DMS153 treated with DMSO at 0.1 percent for 48 hours (cell line): ENCODE data around the gene NAALADL1.
"Not testable (repeated sequence)": the region's sequence is repeated elsewhere in the genome, so short reads cannot be mapped to it uniquely, and the experiment has no call there.

Experiments used
- DNase-seq: peaks from one replicate; lab custom pipeline; 2025; ENCODE audit not compliant: unreplicated experiment; lab: John Stamatoyannopoulos, UW

Gene NAALADL1

DNA sequence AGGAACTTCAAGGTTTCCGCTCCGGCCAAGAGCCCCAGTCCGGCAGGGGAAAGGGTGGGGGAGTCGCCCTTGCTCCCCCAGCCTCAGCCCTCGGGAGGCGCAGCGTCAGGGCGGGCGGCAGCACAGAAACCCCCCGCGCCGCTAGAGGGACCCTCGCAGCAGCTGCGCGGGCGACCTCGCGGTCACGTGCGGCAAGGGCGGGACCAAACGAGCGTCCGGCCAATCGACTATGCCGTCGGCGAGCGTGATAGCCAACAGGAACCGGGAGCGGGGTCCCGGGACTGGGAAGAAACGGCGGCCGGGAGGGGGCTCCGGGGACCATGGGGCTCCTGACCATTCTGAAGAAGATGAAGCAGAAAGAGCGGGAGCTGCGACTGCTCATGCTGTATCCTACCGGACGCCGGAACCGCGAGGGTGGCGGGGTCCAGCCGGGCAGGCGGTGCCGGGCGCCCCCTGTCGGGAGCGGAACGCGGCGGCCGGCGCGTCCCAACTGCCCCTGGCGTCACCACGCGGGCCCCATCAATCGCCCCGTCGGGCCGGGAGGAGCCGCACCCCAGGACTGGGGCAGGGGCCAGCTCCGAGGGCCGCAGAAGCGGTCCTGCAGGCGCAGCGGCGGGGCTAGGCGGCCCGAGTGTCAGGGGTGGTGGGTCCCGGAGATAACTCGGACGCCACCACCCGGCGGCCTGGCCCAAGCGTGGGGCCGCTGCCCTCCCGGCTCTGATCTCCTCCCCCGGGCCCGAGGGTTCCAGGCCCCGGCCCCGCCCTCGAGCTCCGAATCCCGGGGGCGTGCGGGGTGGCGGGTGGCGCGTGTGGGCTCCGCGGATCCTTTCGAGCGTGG is 44.2 kb downstream of the NAALADL1 start, which contains the start of gene ARL2:
ARL2 (plus strand) TSS at position 273 of the 838 bp plus-strand sequence; CDS start at position 321, 48 bp downstream.
- peak; percentile 60 for DNase-seq

DNA sequence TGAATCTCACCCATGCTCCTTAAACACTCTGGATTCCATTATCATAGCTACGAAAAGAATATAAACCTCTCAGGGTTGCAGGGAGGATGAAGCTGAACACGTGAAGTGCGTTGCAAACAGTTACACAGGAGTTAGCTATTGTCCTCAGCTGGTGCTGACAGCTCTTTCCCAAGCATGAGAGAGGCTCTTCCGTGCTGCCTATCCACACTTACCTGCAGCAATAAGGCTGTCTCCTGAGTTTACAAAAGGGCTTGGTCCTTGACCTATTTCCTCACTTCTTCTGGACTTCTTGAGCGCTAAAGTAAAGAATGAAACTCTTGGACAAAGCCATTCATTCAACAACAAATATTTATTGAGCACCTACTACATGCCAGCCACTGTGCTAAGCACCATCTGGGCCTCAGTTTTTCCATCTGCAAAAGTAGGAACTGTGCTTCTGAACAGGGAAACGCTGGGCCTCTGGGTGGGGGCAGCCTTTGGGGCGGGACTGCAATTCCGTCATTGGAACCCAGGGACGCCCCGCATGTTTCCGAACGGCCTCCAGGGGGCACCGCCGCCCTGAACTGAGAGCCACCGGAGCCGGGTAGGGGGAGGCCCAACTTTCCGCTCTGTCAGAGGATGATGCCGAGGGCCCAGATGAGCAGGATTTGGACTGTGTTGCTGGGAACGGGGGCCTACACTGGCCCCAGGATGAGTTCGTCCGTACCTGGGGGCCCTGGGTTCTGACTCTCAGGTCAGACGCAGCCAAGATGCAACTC is 45.0 kb downstream of the NAALADL1 start:
- peak; percentile 68 for DNase-seq

DNA sequence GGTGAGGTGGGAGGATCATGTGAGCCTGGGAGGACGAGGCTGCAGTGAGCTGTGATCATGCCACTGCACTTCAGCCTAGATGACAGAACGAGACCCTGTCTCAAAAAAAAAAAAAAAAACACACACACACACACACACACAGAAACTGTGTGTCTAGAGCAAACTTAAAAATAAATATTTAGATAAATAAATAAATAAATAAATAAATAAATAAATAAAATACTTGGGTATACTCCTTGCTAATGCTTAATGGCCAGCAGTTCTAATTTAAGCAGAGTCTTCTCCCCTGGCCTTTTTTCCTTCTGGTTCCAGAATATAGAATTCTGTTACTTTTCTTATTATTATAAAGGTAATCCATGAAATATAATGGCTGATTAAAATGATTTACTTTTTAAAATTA is 49.5 kb downstream of the NAALADL1 start:
- no peak for DNase-seq

DNA sequence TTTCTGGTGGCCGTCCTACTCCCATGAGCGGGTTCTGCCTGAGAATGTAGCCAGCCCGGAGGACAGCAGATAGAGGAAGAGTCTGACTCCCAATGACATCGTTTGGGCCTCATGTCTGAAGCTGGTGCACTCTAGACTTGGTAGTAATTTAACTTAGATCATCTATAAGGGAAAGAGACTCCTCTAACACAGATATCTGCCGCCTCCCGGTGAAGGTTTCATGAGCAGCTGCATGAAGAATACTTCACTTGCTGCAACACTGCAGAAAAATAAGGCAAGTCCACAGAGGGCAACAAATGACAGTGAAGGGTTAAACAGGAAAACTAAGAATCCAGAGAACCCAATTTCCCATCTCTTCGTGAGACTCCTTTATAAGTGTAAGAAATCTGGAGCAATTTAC is 50.3 kb downstream of the NAALADL1 start:
- DNase-seq: no peak

DNA sequence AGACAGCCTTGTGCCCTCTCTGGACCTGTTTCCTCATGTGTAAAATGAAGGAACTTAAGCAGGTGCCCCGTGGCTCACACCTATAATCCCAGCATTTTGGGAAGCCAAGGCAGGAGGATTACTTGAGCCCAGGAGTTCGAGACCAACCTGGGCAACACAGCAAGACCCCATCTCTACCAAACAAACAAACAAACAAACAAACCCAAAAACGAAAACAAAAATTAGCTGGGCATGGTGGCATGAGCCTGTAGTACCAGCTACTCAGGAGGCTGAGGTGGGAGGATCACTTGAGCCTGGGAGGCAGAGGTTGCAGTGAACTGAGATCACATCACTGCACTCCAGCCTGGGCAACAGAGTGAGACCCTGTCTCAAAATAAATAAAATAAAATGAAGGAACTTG is 54.4 kb downstream of the NAALADL1 start:
- not testable (repeated sequence) for DNase-seq

DNA sequence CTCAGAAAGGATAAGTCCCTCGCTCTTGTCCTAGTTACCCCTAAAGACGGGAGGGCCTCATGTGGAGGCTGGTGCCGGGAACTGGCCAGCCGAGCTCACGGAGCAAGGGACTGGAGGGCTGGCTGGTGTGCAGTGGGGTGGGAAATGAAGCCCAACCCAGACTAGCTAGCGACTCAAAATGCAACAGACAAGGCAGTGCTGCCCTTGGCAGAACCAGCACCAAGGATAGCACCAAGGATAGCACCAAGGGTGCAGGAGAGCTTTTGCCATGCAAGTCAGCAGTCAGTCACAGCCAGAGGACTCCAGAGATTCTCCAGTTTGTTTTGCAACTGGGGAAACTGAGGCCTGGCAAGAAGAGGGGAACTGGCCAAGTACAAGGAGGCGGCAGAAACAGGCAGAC is 55.1 kb downstream of the NAALADL1 start:
- DNase-seq: no peak

DNA sequence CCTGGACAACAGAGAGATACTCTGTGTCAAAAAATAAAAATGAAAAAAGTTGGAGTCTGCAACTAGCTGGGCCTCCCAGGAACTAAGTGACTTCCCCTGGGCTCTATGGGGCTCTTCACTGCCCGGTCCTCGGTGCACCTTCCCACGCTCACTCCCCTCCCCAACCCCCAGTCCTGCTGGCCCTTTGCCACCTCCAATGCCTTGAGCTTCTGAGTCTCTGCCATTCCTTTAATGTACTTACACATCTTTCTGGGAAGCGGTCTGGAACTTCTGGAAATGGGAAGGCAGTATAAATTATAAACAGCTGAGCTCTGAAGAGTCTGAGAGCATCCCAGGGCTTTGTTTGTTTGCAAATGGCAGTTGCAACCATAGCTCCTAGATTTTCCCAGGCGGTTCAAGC is 55.6 kb downstream of the NAALADL1 start:
- DNase-seq: no peak

DNA sequence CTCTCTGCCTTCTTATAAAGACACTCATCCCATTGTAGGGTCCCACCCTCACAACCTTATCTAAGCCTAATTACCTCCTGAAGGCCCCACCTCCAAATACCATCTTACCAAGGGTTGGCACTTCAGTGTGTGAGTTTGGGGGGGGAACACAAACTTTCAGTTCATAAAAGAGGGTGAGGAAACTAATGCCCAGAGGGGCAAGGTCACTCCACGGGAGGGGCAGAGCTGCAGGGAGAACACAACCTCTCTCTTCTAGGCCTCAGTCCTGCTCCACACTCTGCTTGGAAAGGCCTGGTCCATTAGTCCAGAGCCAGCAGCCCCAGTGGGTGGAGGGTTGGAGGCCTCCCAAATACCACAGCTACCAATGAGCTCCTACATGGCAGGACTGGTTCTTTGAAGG is 58.9 kb downstream of the NAALADL1 start:
- no peak for DNase-seq

DNA sequence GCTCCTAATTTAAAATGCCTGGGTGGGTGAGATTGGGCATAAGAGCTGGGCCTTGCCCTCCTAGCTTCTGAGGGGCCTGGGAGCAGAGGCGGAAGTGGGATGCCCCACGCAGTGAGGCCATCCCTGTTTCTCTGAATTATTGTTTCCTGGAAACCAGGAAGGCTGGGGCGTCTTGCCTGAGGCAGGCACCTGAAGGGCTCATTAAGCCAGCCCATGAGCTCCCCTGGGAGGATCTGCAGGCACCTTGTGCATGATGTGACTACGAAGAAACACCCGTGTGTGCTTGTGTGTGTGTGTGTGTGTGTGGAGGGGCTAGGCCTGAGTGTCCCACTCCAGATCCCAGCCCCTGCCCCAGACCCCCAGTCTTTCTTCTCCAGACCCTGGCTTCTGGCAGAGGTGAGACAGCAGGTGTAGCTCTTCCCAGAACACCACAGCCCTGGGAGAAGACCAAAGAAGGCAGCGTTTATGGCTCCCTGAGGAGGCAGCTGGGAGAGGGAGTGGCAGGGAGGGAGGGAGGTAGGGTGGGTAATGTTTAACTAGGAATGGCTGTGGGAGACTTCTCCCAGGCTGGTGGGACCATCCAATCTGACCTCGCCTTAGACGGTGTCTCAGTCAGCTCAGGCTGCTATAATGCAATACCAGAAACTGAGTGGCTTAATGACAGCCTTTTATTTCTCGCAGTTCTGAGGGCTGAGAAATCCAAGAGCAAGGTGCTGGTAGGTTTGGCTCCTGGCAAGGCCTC is 59.5 kb downstream of the NAALADL1 start:
- DNase-seq: peak; percentile 15

DNA sequence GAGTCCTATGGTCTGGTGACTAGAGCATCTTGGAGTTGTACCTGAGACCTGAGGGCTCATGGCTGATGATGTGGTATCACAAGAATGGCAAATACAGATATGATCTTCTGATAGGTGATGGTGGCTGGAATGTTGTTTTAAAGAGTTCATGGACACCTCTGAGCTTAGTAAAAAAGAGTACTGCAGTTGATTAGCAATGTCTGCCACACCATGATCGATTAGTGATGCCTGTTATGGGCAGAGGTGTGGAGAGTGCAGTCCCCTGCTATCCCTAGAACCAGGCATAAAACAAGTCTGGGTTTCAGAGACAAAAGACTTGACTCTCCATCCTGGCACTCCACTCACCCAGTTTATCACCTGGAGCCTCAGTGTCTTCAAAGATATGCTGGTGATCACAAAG is 60.2 kb downstream of the NAALADL1 start:
- DNase-seq: peak; percentile 26

DNA sequence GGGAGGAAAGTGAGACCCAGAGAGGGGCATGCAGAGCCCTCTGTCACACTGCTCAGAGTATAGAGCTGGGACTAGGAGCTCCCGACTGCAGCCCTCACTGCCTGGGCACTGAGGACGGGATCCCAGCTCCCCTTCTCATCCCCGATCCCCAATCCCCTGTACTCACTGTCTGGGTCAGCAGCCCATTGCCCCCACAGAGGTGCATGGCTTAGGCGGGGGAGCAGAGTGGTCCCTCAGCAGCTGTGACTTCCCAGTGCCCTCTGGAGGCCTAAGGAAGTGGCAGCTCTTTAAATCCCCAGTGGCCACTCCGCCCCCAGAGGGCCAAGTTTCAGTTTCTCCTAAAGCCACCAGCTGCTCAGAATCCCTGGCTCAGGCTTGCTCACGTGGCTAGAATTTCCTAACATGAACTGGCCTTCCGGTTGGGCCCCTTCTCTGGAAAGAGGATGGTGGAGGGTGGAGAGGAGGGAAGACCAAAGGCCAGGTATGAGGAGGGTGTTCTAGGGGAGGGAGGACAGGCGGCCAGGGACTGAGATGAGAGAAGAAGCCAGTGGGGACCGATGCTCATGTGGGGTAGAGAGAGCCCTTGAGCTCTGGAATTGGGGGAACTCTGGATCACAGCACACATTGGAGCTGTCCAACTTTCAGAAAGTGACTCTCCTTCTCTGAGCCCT is 61.5 kb downstream of the NAALADL1 start, which contains the start of gene BATF2:
BATF2 (minus strand) TSS at position 262 of the 671 bp plus-strand sequence; CDS start at position 205, 57 bp downstream.
- DNase-seq: peak; percentile 71

DNA sequence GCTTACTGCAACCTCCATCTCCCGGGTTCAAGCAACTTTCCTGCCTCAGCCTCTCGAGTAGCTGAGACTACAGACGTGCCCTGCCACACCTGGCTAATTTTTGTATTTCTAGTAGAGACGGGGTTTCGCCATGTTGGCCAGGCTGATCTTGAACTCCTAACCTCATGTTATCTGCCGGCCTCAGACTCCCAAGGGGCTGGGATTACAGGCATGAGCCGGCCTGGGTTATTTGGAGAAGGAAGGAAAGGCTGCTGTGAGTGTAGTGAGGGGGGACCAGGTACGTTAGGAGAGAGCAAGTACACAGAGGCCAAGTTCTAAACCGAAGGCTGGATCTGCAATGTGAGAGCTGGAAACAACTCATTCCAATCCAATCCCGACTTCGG is 62.0 kb downstream of the NAALADL1 start:
- no peak for DNase-seq
